RPMI8226 (cell line): Measurements from ENCODE around the gene MS4A13.
"Not testable (repeated sequence)": the region's sequence is repeated elsewhere in the genome, so short reads cannot be mapped to it uniquely, and the experiment has no call there.

ENCODE experiments used
- DNase-seq: peaks from one replicate; pipeline ENCODE4 v3.0.0-alpha.2; 2015

The MS4A13 gene, protein sequence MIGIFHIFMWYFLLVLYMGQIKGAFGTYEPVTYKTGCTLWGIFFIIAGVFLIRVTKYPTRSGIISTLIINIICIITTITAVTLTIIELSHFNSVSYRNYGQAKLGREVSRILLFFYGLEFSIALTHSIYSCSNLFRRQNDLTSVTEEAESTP

GRCh38 chr11:60515144-60515855 lies at the start of gene MS4A13:
MS4A13 (plus strand) TSS chr11:60515392; CDS start chr11:60518084, 2,692 bp downstream.
- no peak for DNase-seq

DNA sequence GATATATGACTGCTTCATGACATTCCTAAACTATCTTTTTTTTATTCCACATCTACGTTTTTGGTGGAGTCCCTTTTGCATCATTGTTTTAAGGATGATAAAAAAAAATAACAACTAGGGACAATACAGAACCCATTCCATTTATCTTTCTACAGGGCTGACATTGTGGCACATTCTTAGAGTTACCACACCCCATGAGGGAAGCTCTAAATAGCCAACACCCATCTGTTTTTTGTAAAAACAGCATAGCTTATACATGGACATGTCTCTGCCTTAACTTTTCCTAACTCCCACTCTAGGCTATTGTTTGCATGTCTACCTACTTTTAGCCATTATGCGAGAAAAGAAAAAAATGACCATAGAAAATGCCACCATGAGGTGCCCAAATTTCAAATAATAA lies 46.4 kb upstream of the MS4A13 start:
- no peak for DNase-seq

GRCh38 chr11:60469723-60470122 lies 45.5 kb upstream of the MS4A13 start:
- no peak for DNase-seq

DNA sequence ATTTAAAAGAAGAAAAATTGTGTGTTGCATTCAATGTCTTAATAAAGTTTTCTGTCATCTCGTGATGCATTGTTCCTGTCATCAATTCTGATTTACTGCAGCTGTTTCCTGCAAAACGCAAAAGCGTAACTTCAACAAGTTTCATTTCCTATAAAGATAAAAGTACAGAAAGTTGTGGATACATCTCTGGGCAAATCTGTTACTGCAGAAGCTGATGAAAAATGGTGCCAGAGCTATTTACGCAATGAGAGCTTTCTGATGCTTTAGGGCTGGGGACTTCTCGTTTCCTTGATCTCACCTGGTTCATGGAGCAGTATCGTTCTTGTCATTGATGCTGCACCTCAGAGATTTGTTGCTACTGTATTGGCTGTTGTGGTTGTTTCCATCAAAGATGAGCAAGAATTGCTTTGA lies 38.2 kb upstream of the MS4A13 start:
- peak; percentile 22 for DNase-seq

DNA sequence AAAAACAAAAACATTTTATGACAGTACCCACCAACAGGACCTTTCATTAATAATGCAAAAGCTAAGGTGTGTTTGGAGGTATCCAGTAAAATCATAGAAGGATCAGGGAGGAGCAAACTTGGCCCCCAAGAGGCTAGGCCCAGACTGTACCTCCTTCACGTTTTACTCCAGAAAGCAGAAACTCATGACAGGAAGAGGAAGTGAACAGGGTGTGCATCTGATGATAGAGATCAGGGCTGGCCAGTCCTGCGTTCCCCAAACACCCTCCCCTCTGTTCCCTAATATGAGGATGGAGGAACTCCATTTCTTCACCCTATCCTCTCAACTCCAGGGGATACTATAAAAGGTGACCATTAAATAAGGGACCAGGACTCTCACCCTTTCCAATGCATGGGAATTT lies 32.8 kb upstream of the MS4A13 start:
- no peak for DNase-seq

DNA sequence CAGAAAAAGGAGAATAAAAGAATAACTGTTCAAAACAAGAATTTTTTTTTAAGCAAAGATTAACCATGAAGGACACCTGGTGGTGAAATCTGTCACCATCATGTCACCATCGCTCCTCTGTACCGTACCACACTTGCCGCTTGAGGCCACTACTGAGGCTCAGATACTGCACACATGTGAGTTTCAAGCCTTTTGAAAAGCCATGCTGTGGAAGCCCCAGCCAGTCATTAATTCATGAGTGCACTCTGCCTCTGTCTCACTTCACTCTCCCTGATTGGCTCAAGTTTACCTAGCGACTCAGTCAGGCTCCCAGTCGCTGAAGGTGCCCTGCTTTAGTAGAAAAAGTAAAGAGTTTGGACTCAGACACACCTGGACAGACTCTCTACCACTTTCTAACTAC lies 29.2 kb upstream of the MS4A13 start:
- peak; percentile 70 for DNase-seq

- DNase-seq, result no peak
Observed at GRCh38 chr11:60492488-60493009, 22.6 kb upstream of the MS4A13 start, which contains the start of gene MS4A12. MS4A12 (plus strand) TSS chr11:60492778; CDS start chr11:60497319, 4,541 bp downstream.

- DNase-seq, result no peak
Observed at GRCh38 chr11:60493454-60493853, 21.7 kb upstream of the MS4A13 start.

DNA sequence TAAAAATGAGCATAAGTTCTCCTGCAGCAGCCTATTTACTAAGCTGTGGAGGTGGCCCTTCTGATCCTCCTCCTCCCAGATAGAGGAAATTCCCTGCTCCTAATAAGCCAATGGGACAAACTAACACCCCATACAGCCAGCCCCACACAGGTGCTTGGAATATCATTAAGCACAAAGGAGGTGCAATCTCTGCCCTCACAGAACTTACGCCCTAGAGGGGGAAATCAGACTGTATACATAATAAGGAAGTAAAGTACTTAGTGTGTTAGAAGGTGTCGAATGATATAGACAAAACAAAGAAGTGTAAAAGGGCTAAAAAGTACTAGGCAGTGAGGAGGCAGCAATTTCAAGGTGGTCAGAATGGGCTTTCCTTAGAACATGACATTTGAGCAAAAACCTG lies 16.8 kb upstream of the MS4A13 start:
- no peak for DNase-seq

- peak; percentile 78 for DNase-seq
Observed at GRCh38 chr11:60498853-60499252, 16.3 kb upstream of the MS4A13 start.

DNA sequence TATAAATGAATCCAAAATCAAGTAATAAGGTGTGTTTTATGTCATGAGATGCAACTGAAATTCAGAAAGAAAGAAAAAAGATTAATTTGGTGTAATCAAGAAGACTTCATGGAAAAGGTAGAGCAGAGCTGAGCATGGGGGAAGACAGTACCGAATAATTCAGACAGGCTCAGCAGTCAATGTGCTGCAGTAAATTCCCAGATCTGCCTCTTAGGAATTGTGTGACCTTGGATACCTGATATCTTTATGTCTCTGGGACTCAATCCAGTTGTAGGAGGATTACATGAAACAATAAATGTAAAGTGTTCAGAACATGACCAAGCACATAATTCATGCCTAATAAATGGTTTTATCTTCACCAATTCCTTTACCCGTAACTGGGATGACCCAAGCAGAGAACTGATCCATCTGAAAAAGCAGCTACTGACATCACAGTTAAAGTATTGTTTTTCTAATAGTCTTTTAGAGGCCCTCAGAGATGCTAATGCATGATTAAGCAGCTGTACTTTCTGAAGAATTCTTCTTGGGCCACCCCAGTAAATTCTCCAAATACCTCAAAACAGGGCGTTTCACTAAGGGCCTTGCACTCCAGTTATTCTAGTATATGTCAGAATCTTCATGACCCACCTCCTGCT lies 14.8 kb upstream of the MS4A13 start:
- no peak for DNase-seq

GRCh38 chr11:60502221-60502775 lies 12.9 kb upstream of the MS4A13 start:
- DNase-seq, result no peak

GRCh38 chr11:60504219-60504905 lies 10.8 kb upstream of the MS4A13 start:
- DNase-seq, result no peak

DNA sequence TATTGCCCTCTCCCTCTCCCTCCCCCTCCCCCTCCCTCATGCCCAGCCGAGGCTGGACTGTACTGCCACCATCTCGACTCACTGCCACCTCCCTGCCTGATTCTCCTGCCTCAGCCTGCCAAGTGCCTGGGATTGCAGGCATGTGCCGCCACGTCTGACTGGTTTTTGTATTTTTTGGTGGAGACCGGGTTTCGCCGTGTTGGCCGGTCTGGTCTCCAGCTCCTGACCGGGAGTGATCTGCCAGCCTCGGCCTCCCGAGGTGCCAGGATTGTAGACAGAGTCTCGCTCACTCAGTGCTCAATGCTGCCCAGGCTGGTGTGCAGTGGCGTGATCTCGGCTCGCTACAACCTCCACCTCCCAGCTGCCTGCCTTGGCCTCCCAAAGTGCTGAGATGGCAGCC lies 5.6 kb upstream of the MS4A13 start:
- DNase-seq, result not testable (repeated sequence)

DNA sequence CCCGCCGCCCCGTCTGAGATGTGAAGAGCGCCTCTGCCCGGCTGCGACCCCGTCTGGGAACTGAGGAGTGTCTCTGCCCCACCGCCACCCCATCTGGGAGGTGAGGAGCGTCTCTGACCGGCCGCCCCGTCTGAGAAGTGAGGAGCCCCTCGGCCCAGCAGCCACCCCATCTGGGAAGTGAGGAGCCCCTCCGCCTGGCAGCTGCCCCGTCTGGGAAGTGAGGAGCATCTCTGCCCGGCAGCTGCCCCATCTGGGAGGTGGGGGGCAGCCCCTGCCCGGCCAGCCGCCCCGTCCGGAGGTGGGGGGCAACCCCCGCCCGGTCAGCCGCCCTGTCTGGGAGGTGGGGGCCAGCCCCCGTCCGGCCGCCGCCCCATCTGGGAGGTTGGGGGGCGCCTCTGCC lies 5.0 kb upstream of the MS4A13 start:
- DNase-seq, result not testable (repeated sequence)

- DNase-seq, result no peak
Observed at GRCh38 chr11:60511393-60511792, 3.8 kb upstream of the MS4A13 start.

DNA sequence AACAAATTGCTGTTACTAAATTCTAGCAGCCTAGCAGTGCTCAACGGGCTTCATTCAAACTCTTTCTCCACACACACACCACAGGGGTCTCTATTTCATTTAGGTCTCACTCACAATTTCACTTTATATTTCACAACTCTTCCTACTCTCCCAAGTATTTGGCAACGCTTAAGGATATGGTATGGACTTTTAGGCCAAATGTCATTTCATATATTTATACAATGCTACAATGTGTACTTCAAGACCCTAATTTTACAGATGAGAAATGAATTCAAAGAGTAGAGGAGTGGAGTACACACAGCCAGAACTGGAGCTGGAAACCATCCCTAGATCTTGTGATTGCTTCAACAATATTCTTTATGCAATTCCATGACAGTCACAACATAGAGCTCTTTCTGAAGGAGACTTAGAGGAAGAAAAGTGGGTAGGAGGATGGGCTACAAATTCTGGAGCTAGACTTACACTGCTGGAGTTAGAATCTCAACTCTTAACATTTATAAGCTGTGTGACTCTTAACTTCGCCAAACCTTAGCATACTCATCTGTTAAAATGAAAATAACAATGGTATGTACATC lies 2.5 kb upstream of the MS4A13 start:
- no peak for DNase-seq

DNA sequence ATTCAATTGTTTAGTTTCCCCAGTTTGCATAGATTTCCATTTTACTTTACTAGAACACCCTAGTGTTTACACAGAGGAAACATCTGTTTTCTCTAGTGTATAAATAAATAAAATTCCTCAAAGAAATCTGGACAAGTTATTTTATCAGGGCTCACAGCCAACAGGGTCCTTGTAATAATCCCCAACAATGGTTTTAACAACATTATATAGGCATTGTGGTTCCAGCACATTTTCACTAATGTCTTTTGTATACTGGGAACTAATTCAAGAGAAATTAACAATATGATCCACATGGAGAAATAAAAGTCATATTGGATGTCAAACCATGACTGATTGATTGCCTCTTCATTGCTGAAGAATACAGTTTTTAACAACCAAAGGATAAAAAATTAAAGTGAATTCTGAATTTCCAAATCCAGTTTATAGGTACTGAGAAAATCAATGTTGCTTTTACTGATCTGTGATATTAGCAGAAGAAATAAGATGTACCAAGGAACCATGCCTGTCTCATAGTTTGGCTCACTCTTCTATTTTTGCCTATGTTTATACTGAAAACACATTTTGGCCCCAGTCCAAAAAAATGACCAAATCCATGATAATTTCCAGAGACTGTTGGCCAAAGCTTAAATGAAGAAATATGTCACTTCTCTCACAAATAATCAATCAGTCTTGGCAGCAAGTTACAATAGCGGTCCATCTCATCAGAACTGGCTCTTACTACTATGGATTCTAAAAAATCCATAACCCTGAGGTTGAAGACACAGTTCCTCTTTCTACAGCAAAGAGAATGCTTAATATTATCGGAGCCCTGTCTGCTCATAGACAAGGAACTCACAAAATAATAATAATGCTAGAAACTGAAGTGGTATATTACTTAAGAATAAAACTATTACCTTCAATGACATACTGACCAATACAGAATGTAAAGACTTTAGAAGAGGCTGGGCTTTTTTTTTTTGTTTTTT lies 1.4 kb upstream of the MS4A13 start:
- DNase-seq, result no peak

GRCh38 chr11:60528465-60528864 lies 13.3 kb downstream of the MS4A13 start:
- no peak for DNase-seq

DNA sequence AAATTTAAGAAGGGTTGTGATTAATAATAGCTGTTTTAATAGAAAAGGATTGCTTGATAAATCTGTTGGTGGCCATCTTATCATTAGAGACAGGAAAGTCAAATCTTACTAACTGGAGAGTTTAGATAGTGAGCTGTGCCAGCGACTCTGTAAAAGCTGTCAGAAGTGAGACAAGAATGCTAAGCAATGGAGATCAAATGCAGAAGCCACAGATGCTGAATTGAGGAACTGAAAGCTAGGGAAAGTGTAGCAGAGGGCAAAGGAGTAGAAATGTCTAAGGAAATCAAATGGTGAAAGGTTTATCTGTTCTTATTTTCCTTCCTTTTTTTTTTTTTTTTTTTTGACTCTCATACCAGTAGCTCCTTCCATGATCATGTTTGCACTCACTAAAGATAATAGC lies 13.7 kb downstream of the MS4A13 start:
- peak; percentile 60 for DNase-seq

DNA sequence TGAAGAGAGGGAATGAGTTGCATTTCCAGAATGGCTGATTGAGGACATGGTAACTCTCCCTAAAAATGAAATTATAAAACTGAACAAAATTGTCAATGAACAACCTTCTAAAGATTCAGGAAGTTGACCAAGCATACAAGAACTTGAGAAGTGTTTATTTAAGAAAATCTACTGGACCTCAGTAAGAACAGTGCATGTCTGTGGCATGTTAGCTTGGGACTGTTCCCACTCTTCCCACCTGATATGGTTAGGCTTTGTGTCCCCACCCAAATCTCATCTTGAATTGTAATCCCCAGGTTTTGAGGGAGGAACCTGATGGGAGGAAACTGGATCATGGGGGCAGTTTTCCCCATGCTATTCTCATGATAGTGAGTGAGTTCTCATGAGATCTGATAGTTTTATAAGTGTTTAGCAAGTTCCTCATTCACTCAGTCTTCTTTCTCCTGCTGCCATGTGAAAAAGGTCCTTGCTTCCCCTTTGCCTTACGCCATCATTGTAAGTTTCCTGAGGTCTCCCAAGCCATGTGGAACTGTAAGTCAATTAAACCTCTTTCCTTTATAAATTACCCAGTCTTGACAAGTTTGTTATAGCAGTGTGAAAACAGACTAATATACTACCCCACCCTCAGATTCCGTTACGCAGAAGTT lies 15.4 kb downstream of the MS4A13 start:
- no peak for DNase-seq
